Measurements from ENCODE around the gene SLC25A51.

- TF ChIP-seq GATA3 (IDR thresholded peaks at IDR 0.05; ENCODE audit: borderline replicate concordance) = no peak
- TF ChIP-seq CTCF (IDR thresholded peaks at IDR 0.05) = no peak
- TF ChIP-seq POLR2A (IDR thresholded peaks at IDR 0.05; ENCODE audit: low read length) = no peak
- TF ChIP-seq ZFP36 (IDR thresholded peaks at IDR 0.05; ENCODE audit: borderline replicate concordance, partially characterized antibody) = no peak
- TF ChIP-seq JUNB (IDR thresholded peaks at IDR 0.05) = no peak
- TF ChIP-seq ZSCAN20 (CRISPR knock-in tag; IDR thresholded peaks at IDR 0.05) = no peak
- no peak for TF ChIP-seq EP300 (IDR thresholded peaks at IDR 0.05)
- TF ChIP-seq MYC (IDR thresholded peaks at IDR 0.05; ENCODE audit: borderline replicate concordance, low read length) = no peak
- no peak for TF ChIP-seq RAD21 (conservative IDR thresholded peaks at IDR 0.05 in 1 of 2, IDR thresholded peaks at IDR 0.05 in 1 of 2)
- TF ChIP-seq USF2 (IDR thresholded peaks at IDR 0.05) = no peak
- no peak for TF ChIP-seq KDM1A (IDR thresholded peaks at IDR 0.05; ENCODE audit: low read depth)
Observed at GRCh38 chr9:37923796-37924427, 20.0 kb upstream of the SLC25A51 start.

All from A549 (cell line).